ENCODE data around the gene NEUROG1. TPM values are rescaled to one million over a fixed set of nuclear protein-coding genes. Genes with fewer than 3 reads are reported as not detected.
A peak's percentile ranks its signal among the peaks of the same experiment; 100 is the strongest.

The NEUROG1 gene
- total RNA-seq, 1 experiment from 2014 or later = not detected

DNA sequence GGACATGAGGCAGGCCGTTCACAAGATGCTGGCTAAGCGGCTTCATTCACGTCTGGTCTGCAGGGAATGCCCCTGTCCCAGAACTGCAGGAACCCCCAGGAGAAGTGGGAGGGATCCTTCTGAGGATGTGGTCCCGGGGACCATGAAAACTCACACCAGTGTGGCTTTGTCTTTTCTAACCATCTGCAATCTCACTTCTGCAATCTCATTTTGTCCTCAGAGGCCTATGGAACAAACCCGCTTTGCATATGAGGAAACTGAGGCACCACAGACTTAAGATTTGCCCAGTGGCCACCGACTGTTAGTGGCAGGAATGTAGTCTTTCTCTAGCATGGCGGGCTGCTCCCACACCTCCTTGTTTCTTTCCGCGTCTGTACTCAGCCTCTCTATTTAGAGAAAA, 36.1 kb upstream of the NEUROG1 start:
- POLR2A ChIA-PET (ENCODE audit: low non-redundant PET) = no interaction called here
- BruUV-seq (replicated peaks) = no TSS peak

DNA sequence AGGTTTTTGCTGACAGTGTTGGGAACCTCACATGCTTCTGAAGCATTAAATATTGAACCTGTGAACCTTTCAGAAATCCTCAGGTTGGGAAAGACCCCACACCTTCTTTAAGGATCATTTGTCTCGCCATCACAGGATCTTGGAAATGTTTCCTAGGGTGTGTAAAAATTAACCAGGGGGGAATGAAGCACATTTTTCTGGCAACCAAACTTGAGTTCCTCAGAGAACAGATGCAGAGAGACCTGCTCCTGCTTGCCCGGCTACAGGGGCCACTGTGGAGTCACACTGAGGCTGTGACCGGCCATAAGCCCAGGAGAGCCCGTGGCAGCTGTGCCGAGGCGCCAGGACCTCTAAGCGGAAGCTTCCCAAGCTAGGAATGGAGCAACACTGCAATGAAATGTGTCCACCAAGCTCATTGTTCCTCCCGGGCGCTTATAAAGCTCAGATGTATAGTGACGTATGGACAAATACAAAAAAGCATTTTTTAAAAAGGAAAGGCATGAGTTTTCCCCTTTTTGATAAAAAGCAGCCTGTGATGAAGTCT, 35.4 kb upstream of the NEUROG1 start:
- CTCF ChIA-PET = interaction anchor here (0.5 kb wide), 1 partner anchor 877 kb away, joined by 9 read pairs; no protein-coding TSS in a partner anchor
- TF ChIP-seq EZH2 (IDR thresholded peaks at IDR 0.05; ENCODE audit: borderline replicate concordance, low read depth, low read length, poor library complexity, severe bottlenecking) = no peak
- TF ChIP-seq, protein P1, sequence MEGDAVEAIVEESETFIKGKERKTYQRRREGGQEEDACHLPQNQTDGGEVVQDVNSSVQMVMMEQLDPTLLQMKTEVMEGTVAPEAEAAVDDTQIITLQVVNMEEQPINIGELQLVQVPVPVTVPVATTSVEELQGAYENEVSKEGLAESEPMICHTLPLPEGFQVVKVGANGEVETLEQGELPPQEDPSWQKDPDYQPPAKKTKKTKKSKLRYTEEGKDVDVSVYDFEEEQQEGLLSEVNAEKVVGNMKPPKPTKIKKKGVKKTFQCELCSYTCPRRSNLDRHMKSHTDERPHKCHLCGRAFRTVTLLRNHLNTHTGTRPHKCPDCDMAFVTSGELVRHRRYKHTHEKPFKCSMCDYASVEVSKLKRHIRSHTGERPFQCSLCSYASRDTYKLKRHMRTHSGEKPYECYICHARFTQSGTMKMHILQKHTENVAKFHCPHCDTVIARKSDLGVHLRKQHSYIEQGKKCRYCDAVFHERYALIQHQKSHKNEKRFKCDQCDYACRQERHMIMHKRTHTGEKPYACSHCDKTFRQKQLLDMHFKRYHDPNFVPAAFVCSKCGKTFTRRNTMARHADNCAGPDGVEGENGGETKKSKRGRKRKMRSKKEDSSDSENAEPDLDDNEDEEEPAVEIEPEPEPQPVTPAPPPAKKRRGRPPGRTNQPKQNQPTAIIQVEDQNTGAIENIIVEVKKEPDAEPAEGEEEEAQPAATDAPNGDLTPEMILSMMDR (conservative IDR thresholded peaks at IDR 0.05; ENCODE audit: low read depth, low read length) = no peak

More for the DNA sequence above, 36.1 kb upstream of the NEUROG1 start:
- TF ChIP-seq EZH2 (IDR thresholded peaks at IDR 0.05; ENCODE audit: borderline replicate concordance, low read depth, low read length, poor library complexity, severe bottlenecking) = no peak
- TF ChIP-seq, protein P1 (conservative IDR thresholded peaks at IDR 0.05; ENCODE audit: low read depth, low read length) = no peak
- CTCF ChIA-PET = no interaction called here
- Histone ChIP-seq H3K9me3 (ENCODE audit: low read depth, low read length, poor library complexity, severe bottlenecking) (no peaks in the 10 kb centered on the region), H3K27ac (ENCODE audit: low read depth, low read length, poor library complexity, severe bottlenecking) (no peak overlapping the region), H3K4me1 (ENCODE audit: insufficient read depth, low read length, poor library complexity, severe bottlenecking) (no peaks in the 10 kb centered on the region), H3K27me3 (replicated peaks; ENCODE audit: insufficient read depth, low read depth, low read length, poor library complexity) (peaks cover 4% of the 10 kb centered on the region), H3K36me3 (ENCODE audit: insufficient read depth, low read length, poor library complexity, severe bottlenecking) (no peaks in the 10 kb centered on the region), H3K4me3 (ENCODE audit: low read depth, low read length, poor library complexity, severe bottlenecking) (no peak overlapping the region)
- intact Hi-C loops (cut with micrococcal nuclease; ENCODE audit: unreplicated experiment) = no loop called here
- no peak for DNase-seq (ENCODE audit: low spot score)

DNA sequence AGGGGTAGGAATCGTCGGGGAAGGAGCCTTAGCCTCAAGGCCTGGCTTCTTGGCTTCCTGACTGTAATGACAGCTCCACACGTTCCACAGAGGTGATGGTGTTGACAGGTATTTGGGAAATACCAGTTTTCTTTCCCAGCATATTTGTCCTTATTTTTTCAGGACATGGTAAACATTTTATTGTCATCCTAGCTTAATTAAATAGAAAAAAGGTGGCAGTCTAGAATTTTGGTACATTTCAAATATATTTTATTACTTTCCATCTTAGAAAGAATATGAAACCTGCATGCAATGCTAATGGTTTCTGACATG, 34.6 kb upstream of the NEUROG1 start:
- ChIA-PET CTCF (interaction anchor here (1.0 to 1.1 kb wide), 2 partner anchors 9 to 159 kb away, joined by 3 read pairs; no protein-coding TSS in a partner anchor), POLR2A (ENCODE audit: low non-redundant PET) (no interaction called here)
- DNase-seq (ENCODE audit: low spot score) = no peak
- no TSS peak for BruUV-seq (replicated peaks)
- H3K4me3 ChIP-seq (ENCODE audit: low read depth, low read length, poor library complexity, severe bottlenecking) = no peak overlapping the region
- TF ChIP-seq EZH2 (IDR thresholded peaks at IDR 0.05; ENCODE audit: borderline replicate concordance, low read depth, low read length, poor library complexity, severe bottlenecking) = no peak
- TF ChIP-seq, protein P1 (conservative IDR thresholded peaks at IDR 0.05; ENCODE audit: low read depth, low read length) = 0 out of 2 replicates have a peak, but pooled peaks have one; percentile 17
- intact Hi-C loops (cut with micrococcal nuclease; ENCODE audit: unreplicated experiment) = no loop called here
- H3K27ac ChIP-seq (ENCODE audit: low read depth, low read length, poor library complexity, severe bottlenecking) = no peak overlapping the region
- peaks cover 4% of the 10 kb centered on the region for H3K4me1 ChIP-seq (ENCODE audit: insufficient read depth, low read length, poor library complexity, severe bottlenecking)
- no peaks in the 10 kb centered on the region for H3K36me3 ChIP-seq (ENCODE audit: insufficient read depth, low read length, poor library complexity, severe bottlenecking)
- H3K27me3 ChIP-seq (replicated peaks; ENCODE audit: insufficient read depth, low read depth, low read length, poor library complexity) = peaks cover 4% of the 10 kb centered on the region
- H3K9me3 ChIP-seq (ENCODE audit: low read depth, low read length, poor library complexity, severe bottlenecking) = no peaks in the 10 kb centered on the region

More for the DNA sequence above, 35.4 kb upstream of the NEUROG1 start:
- Histone ChIP-seq H3K4me3 (ENCODE audit: low read depth, low read length, poor library complexity, severe bottlenecking) (no peak overlapping the region), H3K27ac (ENCODE audit: low read depth, low read length, poor library complexity, severe bottlenecking) (no peak overlapping the region), H3K4me1 (ENCODE audit: insufficient read depth, low read length, poor library complexity, severe bottlenecking) (no peaks in the 10 kb centered on the region), H3K9me3 (ENCODE audit: low read depth, low read length, poor library complexity, severe bottlenecking) (no peaks in the 10 kb centered on the region), H3K36me3 (ENCODE audit: insufficient read depth, low read length, poor library complexity, severe bottlenecking) (no peaks in the 10 kb centered on the region), H3K27me3 (replicated peaks; ENCODE audit: insufficient read depth, low read depth, low read length, poor library complexity) (peaks cover 4% of the 10 kb centered on the region)
- DNase-seq (ENCODE audit: low spot score) = no peak
- intact Hi-C loops (cut with micrococcal nuclease; ENCODE audit: unreplicated experiment) = no loop called here
- POLR2A ChIA-PET (ENCODE audit: low non-redundant PET) = no interaction called here
- no TSS peak for BruUV-seq (replicated peaks)
